ENCODE results near the gene IGF1. TPM values are rescaled to one million over a fixed set of nuclear protein-coding genes. Genes with fewer than 3 reads are reported as not detected.
A peak's percentile ranks its signal among the peaks of the same experiment; 100 is the strongest.

IGF1 gene
- total and polyA plus RNA-seq, 10 of the 15 experiments (the other 5 are each of a cell fraction or from before 2014, with no cell fraction given) = 2.4 to 9.2 (median 3.5) TPM

- TF ChIP-seq POLR2AphosphoS2 (IDR thresholded peaks at IDR 0.05; ENCODE audit: low read depth, low read length) (no peak), MEF2B (IDR thresholded peaks at IDR 0.05; ENCODE audit: partially characterized antibody, poor library complexity, severe bottlenecking) (no peak)
Observed at GRCh38 chr12:102410511-102410910, 69.9 kb downstream of the IGF1 start (continued).

GRCh38 chr12:102408487-102409297 is 71.7 kb downstream of the IGF1 start:
- ATAC-seq (no peak; the same call in 2 of the 3 replicates), DNase-seq (ENCODE audit: low read depth, low spot score) (no peak), FAIRE-seq (no peak)
- ChIA-PET SMC1A (ENCODE audit: uncharacterized antibody, unreplicated experiment) (interaction anchor here (1.2 to 1.6 kb wide), 2 partner anchors 17 to 75 kb away, joined by 3 to 8 read pairs; no protein-coding TSS in a partner anchor), POLR2A (interaction anchor here (0.6 kb wide), 1 partner anchor 1094 kb away, joined by 3 read pairs; no protein-coding TSS in a partner anchor), RAD21 (ENCODE audit: unreplicated experiment) (no interaction called here), CTCF (no interaction called here)
- Histone ChIP-seq H3K9ac (ENCODE audit: control insufficient read depth, insufficient read depth, low read length) (no peak overlapping the region), H2AFZ (ENCODE audit: control insufficient read depth, low read depth, low read length) (no peak overlapping the region), H4K20me1 (ENCODE audit: control insufficient read depth, insufficient read depth) (no peaks in the 10 kb centered on the region), H3K36me3 (ENCODE audit: control insufficient read depth in 2 of 2, insufficient read depth in 2 of 2, low read length in 1 of 2) (no peaks in the 10 kb centered on the region), H3K27ac (ENCODE audit: control insufficient read depth, insufficient read depth) (no peak overlapping the region), H3K79me2 (ENCODE audit: control insufficient read depth, insufficient read depth, low read length) (no peaks in the 10 kb centered on the region), H3K4me1 (ENCODE audit: control insufficient read depth, insufficient read depth, low read length) (peaks cover 5% of the 10 kb centered on the region; the same call in 1 of the 2 replicates), H3K27me3 (replicated peaks in 1 of 2; ENCODE audit: control insufficient read depth in 2 of 2, insufficient read depth in 2 of 2, low read length in 1 of 2) (no peaks in the 10 kb centered on the region), H3K4me3 (no peak overlapping the region), H3K9me3 (replicated peaks; ENCODE audit: control insufficient read depth, insufficient read depth, low read length) (no peaks in the 10 kb centered on the region), H3K4me2 (ENCODE audit: control insufficient read depth, insufficient read depth) (no peak overlapping the region)
- intact Hi-C loops (cut with micrococcal nuclease; ENCODE audit: unreplicated experiment) (no loop called here), in situ Hi-C loops (cut with MboI) (no loop called here)
- WGBS (ENCODE audit: insufficient coverage, insufficient replicate concordance, low lambda C conversion rate, missing lambda C conversion rate) = 31% methylated on average over 4 of the region's 4 CpGs
- TF ChIP-seq TAF1 (IDR thresholded peaks at IDR 0.05; ENCODE audit: borderline replicate concordance, low read depth, low read length) (no peak), FOXK2 (IDR thresholded peaks at IDR 0.05) (no peak), TCF7 (IDR thresholded peaks at IDR 0.05; ENCODE audit: borderline replicate concordance) (0 out of 2 replicates have a peak, but pooled peaks have one; percentile 31), RUNX3 (IDR thresholded peaks at IDR 0.05; ENCODE audit: low read length) (peak; percentile 76), BHLHE40 (IDR thresholded peaks at IDR 0.05; ENCODE audit: borderline replicate concordance in 1 of 2, low read depth in 2 of 2, low read length in 1 of 2) (peak; percentile 40 to 57; a peak in 2 of 4 replicates)
- BruUV-seq (replicated peaks) = no TSS peak
